Subcutaneous adipose tissue (tissue), 4 donors: ENCODE data around the gene ITM2B. TPM values are rescaled to one million over a fixed set of nuclear protein-coding genes. Genes with fewer than 3 reads are reported as not detected.

ENCODE experiments used
- CTCF ChIP-seq: fragments of 450-650 bp; IDR thresholded peaks from one replicate; pipeline ENCODE4 v1.5.1; 2016; ENCODE audit warnings: low read depth, mild to moderate bottlenecking, control low read depth, antibody characterized with exemption, moderate library complexity
- total RNA-seq, 4 donors: library from RNA; depleted of rRNA; stranded (reverse); fragments of >200 nt; gene quantifications; one replicate each; pipeline ENCODE4 v1.1.0, GENCODE V29; 2016

The ITM2B gene
- total RNA-seq, 4 donors from 2014 or later, result 665 to 1,817 (median 866) TPM

- no peak for TF ChIP-seq CTCF
Observed at GRCh38 chr13:48241651-48242050, 8.6 kb downstream of the ITM2B start.

GRCh38 chr13:48242677-48243076 lies 9.7 kb downstream of the ITM2B start:
- TF ChIP-seq CTCF, result no peak

GRCh38 chr13:48244159-48244558 lies 11.2 kb downstream of the ITM2B start:
- TF ChIP-seq CTCF, result no peak

GRCh38 chr13:48246102-48246501 lies 13.1 kb downstream of the ITM2B start:
- no peak for TF ChIP-seq CTCF

- no peak for TF ChIP-seq CTCF
Observed at GRCh38 chr13:48249018-48249417, 16.0 kb downstream of the ITM2B start.

GRCh38 chr13:48251611-48252081 lies 18.6 kb downstream of the ITM2B start:
- TF ChIP-seq CTCF, result no peak

- TF ChIP-seq CTCF, result no peak
Observed at GRCh38 chr13:48252176-48252575, 19.2 kb downstream of the ITM2B start.

- no peak for TF ChIP-seq CTCF
Observed at GRCh38 chr13:48253849-48254248, 20.8 kb downstream of the ITM2B start.
